ENCODE data around the gene EPHB1.
A peak's percentile ranks its signal among the peaks of the same experiment; 100 is the strongest.

The EPHB1 gene

GRCh38 chr3:134905647-134905935 lies 110.5 kb downstream of the EPHB1 start:
- H3K27ac Mint-ChIP-seq: no peak overlapping the region
- no peak overlapping the region for H3K4me3 Mint-ChIP-seq
- H3K36me3 Mint-ChIP-seq: no peaks in the 10 kb centered on the region
- no peaks in the 10 kb centered on the region for H3K9me3 Mint-ChIP-seq
- no peak for ATAC-seq
- peaks cover 20% of the 10 kb centered on the region for H3K4me1 Mint-ChIP-seq
- peaks cover 7% of the 10 kb centered on the region for H3K27me3 Mint-ChIP-seq

GRCh38 chr3:134908271-134908670 lies 113.2 kb downstream of the EPHB1 start:
- Mint-ChIP-seq H3K36me3 (no peaks in the 10 kb centered on the region), H3K27ac (no peak overlapping the region), H3K4me3 (no peak overlapping the region), H3K27me3 (no peaks in the 10 kb centered on the region), H3K4me1 (peaks cover 20% of the 10 kb centered on the region), H3K9me3 (no peaks in the 10 kb centered on the region)
- ATAC-seq: no peak

- H3K27me3 Mint-ChIP-seq: no peaks in the 10 kb centered on the region
- ATAC-seq: no peak
- peaks cover 3% of the 10 kb centered on the region for H3K4me1 Mint-ChIP-seq
- H3K36me3 Mint-ChIP-seq: no peaks in the 10 kb centered on the region
- H3K27ac Mint-ChIP-seq: no peak overlapping the region
- no peaks in the 10 kb centered on the region for H3K9me3 Mint-ChIP-seq
- H3K4me3 Mint-ChIP-seq: no peak overlapping the region
Observed at GRCh38 chr3:134910026-134910425, 115.0 kb downstream of the EPHB1 start.

GRCh38 chr3:134911586-134912548 lies 116.8 kb downstream of the EPHB1 start:
- no peak for ATAC-seq
- Mint-ChIP-seq H3K36me3 (no peaks in the 10 kb centered on the region), H3K27me3 (no peaks in the 10 kb centered on the region), H3K9me3 (no peaks in the 10 kb centered on the region), H3K4me1 (no peaks in the 10 kb centered on the region), H3K4me3 (no peak overlapping the region), H3K27ac (no peak overlapping the region)

GRCh38 chr3:134916276-134916961 lies 121.4 kb downstream of the EPHB1 start:
- Mint-ChIP-seq H3K9me3 (no peaks in the 10 kb centered on the region), H3K27me3 (no peaks in the 10 kb centered on the region), H3K36me3 (no peaks in the 10 kb centered on the region), H3K4me1 (peaks cover 7% of the 10 kb centered on the region), H3K4me3 (no peak overlapping the region), H3K27ac (no peak overlapping the region)
- no peak for ATAC-seq

GRCh38 chr3:134917631-134918030 lies 122.6 kb downstream of the EPHB1 start:
- Mint-ChIP-seq H3K27ac (no peak overlapping the region), H3K4me1 (peaks cover 7% of the 10 kb centered on the region), H3K9me3 (no peaks in the 10 kb centered on the region), H3K36me3 (no peaks in the 10 kb centered on the region), H3K27me3 (no peaks in the 10 kb centered on the region), H3K4me3 (no peak overlapping the region)
- no peak for ATAC-seq

GRCh38 chr3:134918441-134918840 lies 123.4 kb downstream of the EPHB1 start:
- H3K4me1 Mint-ChIP-seq: peaks cover 7% of the 10 kb centered on the region
- H3K4me3 Mint-ChIP-seq: no peak overlapping the region
- peak; percentile 65 for ATAC-seq
- no peak overlapping the region for H3K27ac Mint-ChIP-seq
- no peaks in the 10 kb centered on the region for H3K27me3 Mint-ChIP-seq
- H3K36me3 Mint-ChIP-seq: no peaks in the 10 kb centered on the region
- no peaks in the 10 kb centered on the region for H3K9me3 Mint-ChIP-seq

GRCh38 chr3:134922101-134922500 lies 127.0 kb downstream of the EPHB1 start:
- Mint-ChIP-seq H3K36me3 (peaks cover 10% of the 10 kb centered on the region), H3K9me3 (peaks cover 6% of the 10 kb centered on the region)

GRCh38 chr3:134922866-134923265 lies 127.8 kb downstream of the EPHB1 start:
- Mint-ChIP-seq H3K27ac (no peak overlapping the region), H3K36me3 (peaks cover 10% of the 10 kb centered on the region), H3K9me3 (peaks cover 6% of the 10 kb centered on the region), H3K4me3 (no peak overlapping the region), H3K4me1 (peaks cover 5% of the 10 kb centered on the region), H3K27me3 (no peaks in the 10 kb centered on the region)
- ATAC-seq: no peak

More at GRCh38 chr3:134922101-134922500, 127.0 kb downstream of the EPHB1 start:
- no peaks in the 10 kb centered on the region for H3K27me3 Mint-ChIP-seq
- no peak for ATAC-seq
- H3K4me1 Mint-ChIP-seq: peaks cover 7% of the 10 kb centered on the region
- H3K4me3 Mint-ChIP-seq: no peak overlapping the region
- H3K27ac Mint-ChIP-seq: no peak overlapping the region

GRCh38 chr3:134923286-134923685 lies 128.2 kb downstream of the EPHB1 start:
- no peak overlapping the region for H3K4me3 Mint-ChIP-seq
- ATAC-seq: no peak
- H3K27me3 Mint-ChIP-seq: no peaks in the 10 kb centered on the region
- H3K27ac Mint-ChIP-seq: no peak overlapping the region
- peaks cover 10% of the 10 kb centered on the region for H3K36me3 Mint-ChIP-seq
- peaks cover 1% of the 10 kb centered on the region for H3K4me1 Mint-ChIP-seq
- peaks cover 6% of the 10 kb centered on the region for H3K9me3 Mint-ChIP-seq

GRCh38 chr3:134927599-134927998 lies 132.5 kb downstream of the EPHB1 start:
- ATAC-seq: no peak
- H3K9me3 Mint-ChIP-seq: peaks cover 6% of the 10 kb centered on the region
- no peaks in the 10 kb centered on the region for H3K27me3 Mint-ChIP-seq
- no peak overlapping the region for H3K4me3 Mint-ChIP-seq
- H3K4me1 Mint-ChIP-seq: no peaks in the 10 kb centered on the region
- no peak overlapping the region for H3K27ac Mint-ChIP-seq
- H3K36me3 Mint-ChIP-seq: peaks cover 10% of the 10 kb centered on the region

- Mint-ChIP-seq H3K27ac (no peak overlapping the region), H3K4me1 (no peaks in the 10 kb centered on the region), H3K36me3 (peaks cover 10% of the 10 kb centered on the region), H3K4me3 (no peak overlapping the region), H3K27me3 (no peaks in the 10 kb centered on the region), H3K9me3 (peaks cover 6% of the 10 kb centered on the region)
- ATAC-seq: no peak
Observed at GRCh38 chr3:134928392-134928791, 133.3 kb downstream of the EPHB1 start.

- H3K36me3 Mint-ChIP-seq: peaks cover 10% of the 10 kb centered on the region
- ATAC-seq: no peak
- H3K9me3 Mint-ChIP-seq: peaks cover 6% of the 10 kb centered on the region
- no peaks in the 10 kb centered on the region for H3K4me1 Mint-ChIP-seq
- no peak overlapping the region for H3K4me3 Mint-ChIP-seq
- H3K27ac Mint-ChIP-seq: no peak overlapping the region
- no peaks in the 10 kb centered on the region for H3K27me3 Mint-ChIP-seq
Observed at GRCh38 chr3:134928819-134929218, 133.8 kb downstream of the EPHB1 start.

- H3K27me3 Mint-ChIP-seq: no peaks in the 10 kb centered on the region
- peaks cover 3% of the 10 kb centered on the region for H3K9me3 Mint-ChIP-seq
- peaks cover 4% of the 10 kb centered on the region for H3K36me3 Mint-ChIP-seq
- ATAC-seq: peak; percentile 46
- no peak overlapping the region for H3K27ac Mint-ChIP-seq
- H3K4me3 Mint-ChIP-seq: no peak overlapping the region
- no peaks in the 10 kb centered on the region for H3K4me1 Mint-ChIP-seq
Observed at GRCh38 chr3:134929976-134930375, 134.9 kb downstream of the EPHB1 start.

- H3K9me3 Mint-ChIP-seq: no peaks in the 10 kb centered on the region
Observed at GRCh38 chr3:134931045-134931785, 136.2 kb downstream of the EPHB1 start.

More at GRCh38 chr3:134931045-134931785, 136.2 kb downstream of the EPHB1 start:
- peak; percentile 22 for ATAC-seq
- Mint-ChIP-seq H3K36me3 (no peaks in the 10 kb centered on the region), H3K27ac (no peak overlapping the region), H3K27me3 (no peaks in the 10 kb centered on the region), H3K4me3 (no peak overlapping the region), H3K4me1 (no peaks in the 10 kb centered on the region)

Data from stimulated activated memory B cell treated with anti-CD40 and anti-IgM and Interleukin-4, amounts not matched to agents 10 μg/mL and 1 μg/mL and 100 μg/mL, for 72 hours (primary cell).